Vagina (tissue), 2 donors: ENCODE measurements around the gene EXD3. TPM values are rescaled to one million over a fixed set of nuclear protein-coding genes. Genes with fewer than 3 reads are reported as not detected.

Source experiments
- DNase-seq, 2 donors: peaks; one replicate each; pipeline ENCODE4 v3.0.0-alpha.2; 2017; ENCODE audit errors: extremely low spot score in 2 of 2
- H3K27ac ChIP-seq: fragments of 200-600 bp; sonication (generic); one replicate; pipeline ENCODE4 v1.5.1; 2019
- H3K27me3 ChIP-seq: fragments of 200-600 bp; sonication (generic); one replicate; pipeline ENCODE4 v1.5.1; 2019
- H3K36me3 ChIP-seq, 2 donors: fragments of 200-600 bp; sonication (generic); one replicate each; pipeline ENCODE4 v1.5.1; 2017 to 2019
- H3K4me1 ChIP-seq: fragments of 200-600 bp; sonication (generic); one replicate; pipeline ENCODE4 v1.5.1; 2019
- H3K4me3 ChIP-seq, 2 donors: fragments of 200-600 bp; sonication (generic); 1 replicate in 1 of 2; 2 replicates in 1 of 2; pipeline ENCODE4 v1.5.1; 2016 to 2019
- H3K9me3 ChIP-seq: fragments of 200-600 bp; sonication (generic); one replicate; pipeline ENCODE4 v1.5.1; 2019
- CTCF ChIP-seq, 3 experiments: fragments of 450-650 bp in 2 of 3; fragments of 200-600 bp in 1 of 3; sonication (generic) in 1 of 3; IDR thresholded peaks; one replicate each; pipeline ENCODE4 v1.5.1; 2017 to 2019; ENCODE audit warnings: antibody characterized with exemption in 3 of 3, mild to moderate bottlenecking in 2 of 3, moderate library complexity in 2 of 3
- POLR2A ChIP-seq, 2 donors: fragments of 450-650 bp; IDR thresholded peaks; one replicate each; pipeline ENCODE4 v1.6.1; 2017; ENCODE audit warnings: antibody characterized with exemption in 2 of 2, mild to moderate bottlenecking in 2 of 2, moderate library complexity in 2 of 2
- POLR2AphosphoS5 ChIP-seq, 2 donors: sonication (generic); formaldehyde crosslinking; IDR thresholded peaks; one replicate each; pipeline ENCODE4 v1.9.0; 2017; ENCODE audit warnings: antibody characterized with exemption in 2 of 2, mild to moderate bottlenecking in 2 of 2, low read depth in 1 of 2; ENCODE audit not compliant: insufficient read depth in 1 of 2
- intact Hi-C: fragments of 100-400 bp; cut with DNase I; formaldehyde crosslinking; loops from one replicate; pipeline ENCODE4 v1.15.1; 2023
- total RNA-seq: library from RNA; depleted of rRNA; stranded (reverse); fragments of >200 nt; gene quantifications from one replicate; pipeline ENCODE4 v1.2.3, GENCODE V29; 2016

EXD3 gene
- total RNA-seq, 1 donor from 2014 or later: 35.6 TPM

- Histone ChIP-seq H3K27me3 (no peaks in the 10 kb centered on the region), H3K4me1 (peaks cover 37% of the 10 kb centered on the region), H3K36me3 (no peaks in the 10 kb centered on the region), H3K9me3 (no peaks in the 10 kb centered on the region), H3K27ac (peak overlapping the region; percentile 54), H3K4me3 (no peak overlapping the region)
- intact Hi-C loops: no loop called here
- TF ChIP-seq CTCF (IDR thresholded peaks at IDR 0.05) (no peak), POLR2A (IDR thresholded peaks at IDR 0.05) (no peak), POLR2AphosphoS5 (IDR thresholded peaks at IDR 0.05; ENCODE audit: insufficient read depth in 1 of 2, low read depth in 1 of 2) (no peak)
- DNase-seq: no peak
These were observed 105.0 kb downstream of the EXD3 start for GRCh38 chr9:137317718-137318511.

- DNase-seq: no peak
- TF ChIP-seq POLR2A (IDR thresholded peaks at IDR 0.05) (no peak), CTCF (IDR thresholded peaks at IDR 0.05) (no peak), POLR2AphosphoS5 (IDR thresholded peaks at IDR 0.05; ENCODE audit: insufficient read depth in 1 of 2, low read depth in 1 of 2) (no peak)
- Histone ChIP-seq H3K4me1 (peaks cover 44% of the 10 kb centered on the region), H3K9me3 (no peaks in the 10 kb centered on the region), H3K4me3 (no peak overlapping the region), H3K27ac (no peak overlapping the region), H3K27me3 (no peaks in the 10 kb centered on the region), H3K36me3 (no peaks in the 10 kb centered on the region)
- intact Hi-C loops: no loop called here
These were observed 105.8 kb downstream of the EXD3 start for GRCh38 chr9:137317021-137317717.

GRCh38 chr9:137316012-137316981 lies 106.7 kb downstream of the EXD3 start:
- DNase-seq: no peak
- Histone ChIP-seq H3K9me3 (no peaks in the 10 kb centered on the region), H3K36me3 (no peaks in the 10 kb centered on the region), H3K27me3 (no peaks in the 10 kb centered on the region), H3K4me1 (peaks cover 50% of the 10 kb centered on the region), H3K27ac (peak overlapping the region; percentile 76), H3K4me3 (peak overlapping the region; percentile 26 to 28)
- intact Hi-C loops: no loop called here
- no peak for TF ChIP-seq CTCF (IDR thresholded peaks at IDR 0.05)
- TF ChIP-seq POLR2AphosphoS5 (IDR thresholded peaks at IDR 0.05; ENCODE audit: insufficient read depth in 1 of 2, low read depth in 1 of 2): no peak

GRCh38 chr9:137315581-137316011 lies 107.4 kb downstream of the EXD3 start:
- Histone ChIP-seq H3K4me3 (peak overlapping the region; percentile 26 to 28), H3K4me1 (peaks cover 55% of the 10 kb centered on the region), H3K27ac (peak overlapping the region; percentile 76), H3K27me3 (no peaks in the 10 kb centered on the region), H3K9me3 (no peaks in the 10 kb centered on the region), H3K36me3 (no peaks in the 10 kb centered on the region)
- intact Hi-C loops: no loop called here
- DNase-seq: no peak
- TF ChIP-seq POLR2A (IDR thresholded peaks at IDR 0.05) (no peak), POLR2AphosphoS5 (IDR thresholded peaks at IDR 0.05; ENCODE audit: insufficient read depth in 1 of 2, low read depth in 1 of 2) (no peak), CTCF (IDR thresholded peaks at IDR 0.05) (no peak)
